Keratinocyte (primary cell): ENCODE data around the gene PBX4. TPM values are rescaled to one million over a fixed set of nuclear protein-coding genes. Genes with fewer than 3 reads are reported as not detected.

Experiments
- DNase-seq: peaks from one replicate; pipeline ENCODE4 v3.0.0-alpha.2; 2011; ENCODE audit warnings: low read depth, missing footprints, low spot score
- FAIRE-seq: peaks from 2 replicates; lab custom pipeline; 2011; peaks lifted over from hg19 to GRCh38; lab: Jason Lieb, UNC
- H2AFZ ChIP-seq: 2 replicates; pipeline ENCODE4 v1.6.0; 2012; ENCODE audit warnings: low read length, control low read depth, inconsistent platforms; ENCODE audit not compliant: control insufficient read depth
- H3K27ac ChIP-seq: 2 replicates; pipeline ENCODE4 v1.5.1; 2011; ENCODE audit warnings: low read length; ENCODE audit not compliant: control insufficient read depth, insufficient read depth
- H3K27me3 ChIP-seq: 3 replicates; pipeline ENCODE4 v1.6.0; 2011; ENCODE audit warnings: low read length; ENCODE audit not compliant: control insufficient read depth, insufficient read depth; ENCODE audit errors: extremely low read depth
- H3K36me3 ChIP-seq, 2 experiments: 2 replicates in 1 of 2; 3 replicates in 1 of 2; pipeline ENCODE4 v1.5.1; 2011; ENCODE audit warnings: low read length in 2 of 2, mild to moderate bottlenecking in 1 of 2; ENCODE audit not compliant: control insufficient read depth in 2 of 2, insufficient read depth in 2 of 2; ENCODE audit errors: extremely low read depth in 1 of 2
- H3K4me1 ChIP-seq: 3 replicates; pipeline ENCODE4 v1.5.1; 2011; ENCODE audit warnings: low read length; ENCODE audit not compliant: control insufficient read depth, insufficient read depth; ENCODE audit errors: extremely low read depth
- H3K4me2 ChIP-seq: 3 replicates; pipeline ENCODE4 v1.6.0; 2011; ENCODE audit warnings: low read depth, low read length; ENCODE audit not compliant: control insufficient read depth, insufficient read depth; ENCODE audit errors: extremely low read depth
- H3K4me3 ChIP-seq, 3 experiments: fragments of 200-600 bp in 1 of 3; sonication (generic) in 1 of 3; 2 replicates in 2 of 3; 3 replicates in 1 of 3; pipeline ENCODE4 v1.5.1; 2011 to 2016; ENCODE audit warnings: low read length in 3 of 3, mild to moderate bottlenecking in 3 of 3, control low read depth in 2 of 3, inconsistent platforms in 1 of 3, low read depth in 1 of 3, mixed read lengths in 1 of 3, mixed run types in 1 of 3, moderate library complexity in 1 of 3; ENCODE audit not compliant: control insufficient read depth in 2 of 3, insufficient read depth in 2 of 3; ENCODE audit errors: extremely low read depth in 1 of 3
- H3K79me2 ChIP-seq: 2 replicates; pipeline ENCODE4 v1.6.0; 2012; ENCODE audit warnings: low read length; ENCODE audit not compliant: control insufficient read depth, insufficient read depth
- H3K9ac ChIP-seq: 3 replicates; pipeline ENCODE4 v1.6.0; 2011; ENCODE audit warnings: low read length; ENCODE audit not compliant: control insufficient read depth, insufficient read depth; ENCODE audit errors: extremely low read depth
- H3K9me1 ChIP-seq: 3 replicates; pipeline ENCODE4 v1.6.0; 2011; ENCODE audit warnings: low read length; ENCODE audit not compliant: control insufficient read depth, insufficient read depth; ENCODE audit errors: extremely low read depth
- H3K9me3 ChIP-seq: 2 replicates; pipeline ENCODE4 v1.5.1; 2012; ENCODE audit warnings: low read depth, low read length; ENCODE audit not compliant: control insufficient read depth
- H4K20me1 ChIP-seq: 3 replicates; pipeline ENCODE4 v1.6.0; 2011; ENCODE audit warnings: low read length; ENCODE audit not compliant: control insufficient read depth, insufficient read depth; ENCODE audit errors: extremely low read depth
- CTCF ChIP-seq, 3 experiments: IDR thresholded peaks in 1 of 3; conservative IDR thresholded peaks in 1 of 3; optimal IDR thresholded peaks in 1 of 3; 2 replicates in 2 of 3; 3 replicates in 1 of 3; pipeline versions ENCODE3 to v1.5.1; 2011; ENCODE audit warnings: low read length in 3 of 3, mild to moderate bottlenecking in 3 of 3, moderate library complexity in 2 of 3, control low read depth in 1 of 3, inconsistent platforms in 1 of 3; ENCODE audit not compliant: insufficient read depth in 2 of 3; ENCODE audit errors: extremely low read depth in 1 of 3
- EZH2 ChIP-seq: IDR thresholded peaks from one replicate; pipeline ENCODE4 v1.6.1; 2012; ENCODE audit warnings: inconsistent platforms, mild to moderate bottlenecking, low read length, moderate library complexity
- dilution Hi-C: fragments of 300-500 bp; cut with MboI; formaldehyde crosslinking; loops from one replicate; pipeline ENCODE4 v1.7.0; 2020; ENCODE audit warnings: low sequenced_read_pairs; ENCODE audit not compliant: extremely low pct_ligation_motif_present
- polyA plus RNA-seq, 5 experiments: library from polyadenylated mRNA; depleted of rRNA in 3 of 5; stranded (reverse) in 3 of 5; stranded (forward) in 1 of 5; unstranded in 1 of 5; fragments of >200 nt; gene quantifications; 1 replicate in 1 of 5; 2 replicates in 3 of 5; 3 replicates in 1 of 5; pipeline versions ENCODE4 v1.2.1 to v1.2.3, GENCODE V29; 2011 to 2012; ENCODE audit warnings: missing spikeins in 2 of 5, low read depth in 1 of 5, low replicate concordance in 1 of 5

Gene PBX4
- polyA plus RNA-seq, 1 donor (not counting 4 experiments of a cell fraction or from before 2014, with no cell fraction given), result 1.7 TPM

GRCh38 chr19:19568802-19569756 lies 49.4 kb downstream of the PBX4 start:
- Histone ChIP-seq H2AFZ (no peak overlapping the region), H3K79me2 (no peaks in the 10 kb centered on the region), H3K9ac (no peak overlapping the region), H3K4me2 (no peak overlapping the region), H3K27ac (no peak overlapping the region), H3K4me3 (no peak overlapping the region), H3K36me3 (no peaks in the 10 kb centered on the region), H3K9me1 (no peaks in the 10 kb centered on the region), H3K4me1 (no peaks in the 10 kb centered on the region), H4K20me1 (no peaks in the 10 kb centered on the region), H3K9me3 (no peaks in the 10 kb centered on the region), H3K27me3 (no peaks in the 10 kb centered on the region)
- FAIRE-seq (peak; percentile 20), DNase-seq (no peak)
- TF ChIP-seq EZH2, result no peak
- no peak for TF ChIP-seq CTCF (optimal IDR thresholded peaks at IDR 0.05 in 1 of 3, IDR thresholded peaks at IDR 0.05 in 1 of 3, conservative IDR thresholded peaks at IDR 0.05 in 1 of 3; ENCODE audit: extremely low read depth in 1 of 3, insufficient read depth in 2 of 3, low read length in 3 of 3)
- dilution Hi-C loops, result no loop called here

- H3K79me2 ChIP-seq, result no peaks in the 10 kb centered on the region
- no peaks in the 10 kb centered on the region for H3K27me3 ChIP-seq
- FAIRE-seq, result no peak
- dilution Hi-C loops, result no loop called here
- no peak overlapping the region for H3K27ac ChIP-seq
- H2AFZ ChIP-seq, result no peak overlapping the region
- H3K4me3 ChIP-seq, result no peak overlapping the region
- no peak overlapping the region for H3K4me2 ChIP-seq
- no peaks in the 10 kb centered on the region for H3K4me1 ChIP-seq
- no peaks in the 10 kb centered on the region for H3K9me1 ChIP-seq
- no peak overlapping the region for H3K9ac ChIP-seq
- no peaks in the 10 kb centered on the region for H3K36me3 ChIP-seq
- no peaks in the 10 kb centered on the region for H3K9me3 ChIP-seq
- H4K20me1 ChIP-seq, result no peaks in the 10 kb centered on the region
- DNase-seq, result no peak
- TF ChIP-seq EZH2, result no peak
- TF ChIP-seq CTCF (optimal IDR thresholded peaks at IDR 0.05 in 1 of 3, IDR thresholded peaks at IDR 0.05 in 1 of 3, conservative IDR thresholded peaks at IDR 0.05 in 1 of 3; ENCODE audit: extremely low read depth in 1 of 3, insufficient read depth in 2 of 3, low read length in 3 of 3), result no peak
These were observed 51.1 kb downstream of the PBX4 start for GRCh38 chr19:19567391-19567790.
